Gastroesophageal sphincter (tissue), 4 donors: ENCODE measurements around the gene PTPRG. TPM values are rescaled to one million over a fixed set of nuclear protein-coding genes. Genes with fewer than 3 reads are reported as not detected.

Experiments
- ATAC-seq: fragments of 150-250 bp; one replicate; pipeline ENCODE4 v1.9.1; 2016; ENCODE audit warnings: mild to moderate bottlenecking, moderate library complexity
- H3K27ac ChIP-seq, 4 donors: fragments of 200-600 bp; sonication (generic) in 3 of 4; 1 replicate in 3 of 4; 2 replicates in 1 of 4; pipeline ENCODE4 v1.5.1; 2016 to 2019
- H3K27me3 ChIP-seq: fragments of 200-600 bp; sonication (generic); one replicate; pipeline ENCODE4 v1.5.1; 2019
- H3K36me3 ChIP-seq, 2 donors: fragments of 200-600 bp; sonication (generic); one replicate each; pipeline ENCODE4 v1.5.1; 2019; ENCODE audit warnings: control low read depth in 1 of 2
- H3K4me1 ChIP-seq, 3 donors: fragments of 200-600 bp; sonication (generic); 1 replicate in 2 of 3; 2 replicates in 1 of 3; pipeline ENCODE4 v1.5.1; 2016 to 2019; ENCODE audit warnings: control low read depth in 2 of 3
- H3K4me3 ChIP-seq, 2 donors: fragments of 200-600 bp; sonication (generic); one replicate each; pipeline ENCODE4 v1.5.1; 2019; ENCODE audit warnings: mild to moderate bottlenecking in 1 of 2, moderate library complexity in 1 of 2
- H3K9me3 ChIP-seq, 3 donors: fragments of 200-600 bp; sonication (generic); one replicate each; pipeline ENCODE4 v1.5.1; 2017 to 2019; ENCODE audit warnings: control low read depth in 2 of 3
- CTCF ChIP-seq, 4 experiments: fragments of 200-600 bp in 2 of 4; fragments of 450-650 bp in 2 of 4; sonication (generic) in 1 of 4; IDR thresholded peaks; one replicate each; pipeline ENCODE4 v1.5.1; 2017 to 2019; ENCODE audit warnings: antibody characterized with exemption in 4 of 4, mild to moderate bottlenecking in 2 of 4, moderate library complexity in 2 of 4
- EP300 ChIP-seq: sonication (generic); formaldehyde crosslinking; IDR thresholded peaks from one replicate; pipeline ENCODE4 v1.6.1; 2017; ENCODE audit warnings: antibody characterized with exemption, mild to moderate bottlenecking
- POLR2A ChIP-seq, 2 donors: fragments of 450-650 bp; IDR thresholded peaks; one replicate each; pipeline ENCODE4 v1.6.1; 2017; ENCODE audit warnings: antibody characterized with exemption in 2 of 2, mild to moderate bottlenecking in 2 of 2, moderate library complexity in 1 of 2
- POLR2AphosphoS5 ChIP-seq: sonication (generic); formaldehyde crosslinking; IDR thresholded peaks from one replicate; pipeline ENCODE4 v1.6.1; 2017; ENCODE audit warnings: antibody characterized with exemption
- WGBS, 2 donors: methylation state at CpG; one replicate each; pipeline ENCODE4 v1.1.5; 2018; ENCODE audit warnings: low coverage in 1 of 2; 5-methylcytosine and 5-hydroxymethylcytosine counted together
- total RNA-seq, 4 donors: library from RNA; depleted of rRNA; stranded (reverse); fragments of >200 nt; gene quantifications; one replicate each; pipeline ENCODE4 v1.1.0, GENCODE V29; 2016

PTPRG gene
- total RNA-seq, 4 donors from 2014 or later = 48.7 to 81.9 (median 52.8) TPM

DNA sequence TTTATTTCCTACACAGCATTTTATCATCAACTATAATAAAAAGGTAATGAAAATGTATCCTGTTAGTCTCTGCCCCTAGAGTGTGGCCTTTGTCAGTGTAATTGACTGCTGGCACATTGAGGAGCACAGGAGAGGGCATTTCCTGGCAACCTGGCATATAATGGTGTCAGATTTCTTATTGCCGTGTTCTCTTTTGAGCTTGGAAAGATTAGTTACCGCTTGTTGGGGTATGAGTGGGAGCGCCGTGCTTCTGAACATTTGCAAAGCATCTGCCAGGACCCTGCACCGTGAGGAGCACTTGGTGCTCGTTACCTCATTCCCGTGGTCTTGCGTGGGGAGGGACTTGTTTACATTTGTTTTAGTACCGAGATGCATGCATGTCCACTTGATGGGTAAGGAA is 124.4 kb downstream of the PTPRG start:
- no peak for ATAC-seq
- H3K36me3 ChIP-seq = no peaks in the 10 kb centered on the region
- no peak overlapping the region for H3K27ac ChIP-seq
- H3K4me1 ChIP-seq = peaks cover 0 to 11% (median 3%) of the 10 kb centered on the region in 3 donors
- no peaks in the 10 kb centered on the region for H3K9me3 ChIP-seq
- no peaks in the 10 kb centered on the region for H3K27me3 ChIP-seq
- 74 to 97% methylated on average over 3 to 9 of the region's 9 CpGs for WGBS, 2 donors
- no peak for TF ChIP-seq CTCF (IDR thresholded peaks at IDR 0.05)
- TF ChIP-seq EP300 = no peak
- no peak for TF ChIP-seq POLR2AphosphoS5
- no peak for TF ChIP-seq POLR2A (IDR thresholded peaks at IDR 0.05)
- no peak overlapping the region for H3K4me3 ChIP-seq

DNA sequence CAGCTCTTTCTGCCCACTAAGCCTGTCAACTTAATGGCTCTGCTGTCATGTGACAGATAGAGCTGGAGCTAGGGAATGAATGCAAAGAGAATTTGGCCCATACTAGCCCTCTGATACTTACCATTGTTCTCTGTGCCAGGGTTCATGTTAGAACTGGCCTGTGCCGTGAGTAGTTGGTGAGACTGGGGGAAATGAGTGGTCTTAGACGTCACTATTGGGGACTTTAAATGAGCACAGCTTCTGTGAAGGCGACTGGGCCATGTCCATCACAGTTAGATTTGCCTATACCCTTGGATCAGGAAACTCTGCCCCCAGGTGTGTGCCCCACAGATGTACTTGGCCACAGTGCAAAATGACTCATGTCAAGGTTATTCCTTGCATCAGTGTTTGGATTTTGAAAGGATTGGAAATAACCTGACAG is 124.9 kb downstream of the PTPRG start:
- ATAC-seq = no peak
- H3K27me3 ChIP-seq = no peaks in the 10 kb centered on the region
- peaks cover 0 to 11% (median 3%) of the 10 kb centered on the region in 3 donors for H3K4me1 ChIP-seq
- no peak overlapping the region for H3K4me3 ChIP-seq
- 82% methylated on average over 2 of the region's 3 CpGs; no CpG with 5 or more reads in 1 of the 2 donors for WGBS, 2 donors
- TF ChIP-seq CTCF (IDR thresholded peaks at IDR 0.05) = no peak
- no peak for TF ChIP-seq EP300
- H3K9me3 ChIP-seq = no peaks in the 10 kb centered on the region
- no peaks in the 10 kb centered on the region for H3K36me3 ChIP-seq
- H3K27ac ChIP-seq = no peak overlapping the region

DNA sequence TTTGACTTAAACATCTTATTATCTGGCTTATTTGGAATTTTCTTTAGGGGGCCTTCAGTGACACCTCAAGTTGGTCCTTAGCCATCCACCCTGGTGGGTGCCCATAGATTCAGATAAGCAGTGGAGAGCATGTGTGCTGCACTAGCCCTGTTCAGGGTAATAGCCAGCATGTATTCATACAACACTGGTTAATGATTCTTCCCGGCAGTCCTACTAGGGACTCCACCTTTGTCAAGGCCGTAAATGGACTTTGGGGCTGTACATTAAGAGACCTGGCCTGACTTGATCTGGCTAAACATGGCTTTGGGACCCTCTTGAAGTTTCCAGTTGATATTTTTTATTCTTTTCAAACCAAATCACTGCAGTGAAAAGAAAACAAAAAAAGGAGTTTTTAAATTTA is 125.8 kb downstream of the PTPRG start:
- Histone ChIP-seq H3K9me3 (no peaks in the 10 kb centered on the region), H3K4me3 (no peak overlapping the region), H3K27ac (no peak overlapping the region), H3K4me1 (peaks cover 0 to 11% (median 3%) of the 10 kb centered on the region in 3 donors), H3K27me3 (no peaks in the 10 kb centered on the region), H3K36me3 (no peaks in the 10 kb centered on the region)
- TF ChIP-seq POLR2AphosphoS5 = no peak
- no peak for TF ChIP-seq POLR2A (IDR thresholded peaks at IDR 0.05)
- no peak for TF ChIP-seq CTCF (IDR thresholded peaks at IDR 0.05)
- TF ChIP-seq EP300 = no peak
- no peak for ATAC-seq
- WGBS, 2 donors = 94 to 100% methylated on average over 1 to 2 of the region's 2 CpGs

- no peak for ATAC-seq
- TF ChIP-seq POLR2AphosphoS5 = no peak
- TF ChIP-seq EP300 = no peak
- no peak for TF ChIP-seq POLR2A (IDR thresholded peaks at IDR 0.05)
- no peak for TF ChIP-seq CTCF (IDR thresholded peaks at IDR 0.05)
- WGBS, 2 donors = 82 to 89% methylated on average over 2 to 3 of the region's 5 CpGs
- Histone ChIP-seq H3K36me3 (no peaks in the 10 kb centered on the region), H3K27me3 (no peaks in the 10 kb centered on the region), H3K27ac (no peak overlapping the region), H3K4me1 (peaks cover 0 to 11% (median 3%) of the 10 kb centered on the region in 3 donors), H3K9me3 (no peaks in the 10 kb centered on the region), H3K4me3 (no peak overlapping the region)
Measured at GRCh38 chr3:61687663-61688306, 126.4 kb downstream of the PTPRG start.

DNA sequence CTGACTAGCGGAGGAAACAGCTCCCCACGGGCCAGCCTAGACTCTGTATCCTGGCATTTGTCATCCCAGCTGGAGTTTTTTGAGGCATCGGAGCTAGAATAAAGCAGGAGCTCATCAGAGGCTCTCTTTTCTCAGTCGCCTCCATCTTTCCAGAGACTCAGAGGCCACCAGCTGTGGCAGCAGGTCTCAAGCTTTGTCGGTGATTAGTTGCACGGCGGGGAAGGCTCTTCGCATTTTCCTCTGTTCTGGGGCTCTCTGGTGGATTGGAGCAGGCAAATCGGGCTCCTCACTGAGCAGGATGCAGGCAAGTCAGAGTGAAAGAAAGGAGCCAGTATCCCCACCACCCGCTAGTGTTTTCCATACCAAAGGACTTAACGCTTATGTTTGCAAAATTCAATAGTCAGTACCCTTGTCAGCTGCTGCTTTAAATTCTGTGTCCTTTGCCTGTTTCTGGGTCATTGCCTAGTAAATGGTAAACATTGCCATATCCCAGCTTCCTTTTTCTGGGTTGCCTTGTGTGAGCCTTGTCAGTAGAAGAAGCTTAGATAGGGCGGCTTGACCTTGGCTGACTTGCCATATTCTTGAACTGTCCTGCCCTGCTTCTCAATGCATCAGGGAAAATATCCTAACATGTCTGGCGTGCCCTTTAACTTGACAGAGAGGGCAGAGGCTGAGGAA is 127.1 kb downstream of the PTPRG start:
- TF ChIP-seq CTCF (IDR thresholded peaks at IDR 0.05) = no peak
- no peak for TF ChIP-seq POLR2AphosphoS5
- TF ChIP-seq POLR2A (IDR thresholded peaks at IDR 0.05) = no peak
- TF ChIP-seq EP300 = no peak
- 73 to 84% methylated on average over 8 to 11 of the region's 13 CpGs for whole genome bisulfite sequencing, 2 donors
- no peak overlapping the region for H3K4me3 ChIP-seq
- no peaks in the 10 kb centered on the region for H3K36me3 ChIP-seq
- H3K27ac ChIP-seq = no peak overlapping the region
- H3K9me3 ChIP-seq = no peaks in the 10 kb centered on the region
- H3K27me3 ChIP-seq = no peaks in the 10 kb centered on the region
- no peak for ATAC-seq
- peaks cover 0 to 11% (median 3%) of the 10 kb centered on the region in 3 donors for H3K4me1 ChIP-seq
